Caco-2 (cell line): ENCODE measurements around the gene SNX15. TPM values are rescaled to one million over a fixed set of nuclear protein-coding genes. Genes with fewer than 3 reads are reported as not detected.
A peak's percentile ranks its signal among the peaks of the same experiment; 100 is the strongest.

Experiments used
- BruUV-seq: library from RNA; stranded (reverse); fragments of 400-500 nt; replicated peaks from 2 replicates; lab custom pipeline; 2021; lab: Mats Ljungman, UMichigan
- CTCF ChIA-PET: fragments of 300-600 bp; sonication (Branson Sonifier 250); formaldehyde crosslinking; loops from one replicate; lab custom pipeline; 2022; ENCODE audit warnings: antibody characterized with exemption; lab: Charles Lee
- POLR2A ChIA-PET: fragments of 300-600 bp; sonication (Branson Sonifier 250); formaldehyde crosslinking; loops from one replicate; lab custom pipeline; 2022; ENCODE audit warnings: antibody characterized with exemption; lab: Charles Lee
- DNase-seq, 2 experiments: peaks; one replicate each; pipeline versions ENCODE4 v3.0.0 to v3.0.0-alpha.2; 2020 to 2022
- H3K27me3 ChIP-seq: replicated peaks from 2 replicates; pipeline ENCODE4 v1.6.0; 2011; ENCODE audit warnings: low read length; ENCODE audit not compliant: control insufficient read depth, insufficient read depth
- H3K36me3 ChIP-seq: 2 replicates; pipeline ENCODE4 v1.5.1; 2011; ENCODE audit warnings: low read length; ENCODE audit not compliant: control insufficient read depth, insufficient read depth
- H3K4me1 ChIP-seq: fragments of 250-450 bp; sonication (Bioruptor Pico); 2 replicates; pipeline ENCODE4 v1.5.1; 2020; ENCODE audit warnings: mild to moderate bottlenecking
- H3K4me3 ChIP-seq: 2 replicates; pipeline ENCODE4 v1.5.1; 2011; ENCODE audit warnings: low read depth, mild to moderate bottlenecking, control low read depth, low read length
- H3K9me3 ChIP-seq: fragments of 250-450 bp; sonication (Bioruptor Pico); 2 replicates; pipeline ENCODE4 v1.5.1; 2020; ENCODE audit warnings: mild to moderate bottlenecking, moderate library complexity
- H3K27ac Mint-ChIP-seq: one replicate; pipeline ENCODE4 v1.8.0; 2022; ENCODE audit warnings: mixed read lengths; ENCODE audit not compliant: unreplicated experiment
- H3K27me3 Mint-ChIP-seq: one replicate; pipeline ENCODE4 v1.8.0; 2022; ENCODE audit warnings: mixed read lengths; ENCODE audit not compliant: insufficient read depth, unreplicated experiment
- H3K36me3 Mint-ChIP-seq: one replicate; pipeline ENCODE4 v1.8.0; 2022; ENCODE audit warnings: mild to moderate bottlenecking, mixed read lengths; ENCODE audit not compliant: insufficient read depth, unreplicated experiment
- H3K4me1 Mint-ChIP-seq: one replicate; pipeline ENCODE4 v1.8.0; 2022; ENCODE audit warnings: low read depth, mixed read lengths; ENCODE audit not compliant: unreplicated experiment
- H3K4me3 Mint-ChIP-seq: one replicate; pipeline ENCODE4 v1.8.0; 2022; ENCODE audit warnings: mild to moderate bottlenecking, moderate library complexity, mixed read lengths; ENCODE audit not compliant: unreplicated experiment
- H3K9me3 Mint-ChIP-seq: one replicate; pipeline ENCODE4 v1.8.0; 2022; ENCODE audit warnings: mixed read lengths; ENCODE audit not compliant: unreplicated experiment
- intact Hi-C: fragments of 100-400 bp; cut with micrococcal nuclease; formaldehyde crosslinking; loops from one replicate; pipeline ENCODE4 v1.10.0; 2022; ENCODE audit not compliant: unreplicated experiment
- total RNA-seq: library from RNA; stranded (reverse); gene quantifications from 2 replicates; pipeline ENCODE4 v1.2.3, GENCODE V29; 2022
- TF ChIP-seq, protein P1 (sequence below), 2 experiments: fragments of 200-600 bp in 1 of 2; IDR thresholded peaks; 1 replicate in 1 of 2; 2 replicates in 1 of 2; pipeline versions ENCODE4 v1.5.1 to v1.8.0; 2011 to 2022; ENCODE audit warnings: antibody characterized with exemption in 1 of 2, control low read depth in 1 of 2, inconsistent platforms in 1 of 2, low read depth in 1 of 2, low read length in 1 of 2, mild to moderate bottlenecking in 1 of 2, moderate library complexity in 1 of 2; ENCODE audit not compliant: insufficient read depth in 1 of 2, severe bottlenecking in 1 of 2, unreplicated experiment in 1 of 2

SNX15 gene
- total RNA-seq, 1 experiment from 2014 or later: 35.8 TPM

DNA sequence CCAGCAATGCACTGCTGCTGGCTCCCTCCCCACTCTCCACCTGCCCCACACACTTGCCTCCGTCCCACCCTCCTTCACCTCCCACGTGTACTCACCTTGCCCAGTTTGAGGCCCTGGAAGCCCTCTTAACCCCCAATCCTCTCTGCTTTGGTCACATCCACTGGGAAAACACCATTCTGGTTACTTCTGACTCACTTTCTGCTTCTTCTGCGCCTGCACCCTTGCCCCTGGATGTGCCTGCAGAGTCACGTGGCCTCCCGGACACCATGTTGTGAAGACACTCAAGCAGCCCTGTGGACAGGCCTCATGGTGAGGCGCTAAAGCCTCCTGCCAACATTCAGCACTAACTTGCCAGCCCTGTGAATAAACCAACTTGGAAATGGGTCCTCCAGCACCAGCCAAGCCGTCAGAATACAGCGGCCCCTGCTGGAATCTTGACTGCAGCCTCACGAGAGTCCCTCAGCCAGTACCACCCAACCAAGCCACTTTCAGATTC lies 33.7 kb downstream of the SNX15 start:
- Histone ChIP-seq H3K9me3 (no peaks in the 10 kb centered on the region), H3K27me3 (no peaks in the 10 kb centered on the region), H3K4me3 (no peak overlapping the region), H3K36me3 (no peaks in the 10 kb centered on the region), H3K4me1 (no peaks in the 10 kb centered on the region)
- peak in 1 of 2 experiments; percentile 38 for DNase-seq
- H3K27me3 Mint-ChIP-seq: no peaks in the 10 kb centered on the region
- H3K9me3 Mint-ChIP-seq: no peaks in the 10 kb centered on the region
- no peaks in the 10 kb centered on the region for H3K4me1 Mint-ChIP-seq
- no TSS peak for BruUV-seq
- no peak overlapping the region for H3K27ac Mint-ChIP-seq
- CTCF ChIA-PET: no interaction called here
- no peaks in the 10 kb centered on the region for H3K36me3 Mint-ChIP-seq
- no peak overlapping the region for H3K4me3 Mint-ChIP-seq
- POLR2A ChIA-PET: no interaction called here
- intact Hi-C loops: loop anchor here (1.0 kb wide), 1 partner anchor 48 kb away; no protein-coding TSS in a partner anchor
- TF ChIP-seq, protein P1, sequence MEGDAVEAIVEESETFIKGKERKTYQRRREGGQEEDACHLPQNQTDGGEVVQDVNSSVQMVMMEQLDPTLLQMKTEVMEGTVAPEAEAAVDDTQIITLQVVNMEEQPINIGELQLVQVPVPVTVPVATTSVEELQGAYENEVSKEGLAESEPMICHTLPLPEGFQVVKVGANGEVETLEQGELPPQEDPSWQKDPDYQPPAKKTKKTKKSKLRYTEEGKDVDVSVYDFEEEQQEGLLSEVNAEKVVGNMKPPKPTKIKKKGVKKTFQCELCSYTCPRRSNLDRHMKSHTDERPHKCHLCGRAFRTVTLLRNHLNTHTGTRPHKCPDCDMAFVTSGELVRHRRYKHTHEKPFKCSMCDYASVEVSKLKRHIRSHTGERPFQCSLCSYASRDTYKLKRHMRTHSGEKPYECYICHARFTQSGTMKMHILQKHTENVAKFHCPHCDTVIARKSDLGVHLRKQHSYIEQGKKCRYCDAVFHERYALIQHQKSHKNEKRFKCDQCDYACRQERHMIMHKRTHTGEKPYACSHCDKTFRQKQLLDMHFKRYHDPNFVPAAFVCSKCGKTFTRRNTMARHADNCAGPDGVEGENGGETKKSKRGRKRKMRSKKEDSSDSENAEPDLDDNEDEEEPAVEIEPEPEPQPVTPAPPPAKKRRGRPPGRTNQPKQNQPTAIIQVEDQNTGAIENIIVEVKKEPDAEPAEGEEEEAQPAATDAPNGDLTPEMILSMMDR (IDR thresholded peaks at IDR 0.05; ENCODE audit: insufficient read depth in 1 of 2, low read depth in 1 of 2, low read length in 1 of 2, severe bottlenecking in 1 of 2, unreplicated experiment in 1 of 2): peak; percentile 11

- no peaks in the 10 kb centered on the region for H3K36me3 Mint-ChIP-seq
- intact Hi-C loops: no loop called here
- Histone ChIP-seq H3K4me1 (no peaks in the 10 kb centered on the region), H3K36me3 (no peaks in the 10 kb centered on the region), H3K4me3 (no peak overlapping the region), H3K27me3 (no peaks in the 10 kb centered on the region), H3K9me3 (no peaks in the 10 kb centered on the region)
- ChIA-PET CTCF (interaction anchor here (0.6 to 1.6 kb wide), 2 partner anchors 219 to 800 kb away, joined by 3 to 6 read pairs; partner anchors contain the start of gene CDC42BPG), POLR2A (no interaction called here)
- H3K27me3 Mint-ChIP-seq: no peaks in the 10 kb centered on the region
- H3K9me3 Mint-ChIP-seq: no peaks in the 10 kb centered on the region
- TF ChIP-seq, protein P1 (IDR thresholded peaks at IDR 0.05; ENCODE audit: insufficient read depth in 1 of 2, low read depth in 1 of 2, low read length in 1 of 2, severe bottlenecking in 1 of 2, unreplicated experiment in 1 of 2): no peak
- no peaks in the 10 kb centered on the region for H3K4me1 Mint-ChIP-seq
- no TSS peak for BruUV-seq
- DNase-seq: no peak
- H3K4me3 Mint-ChIP-seq: no peak overlapping the region
- H3K27ac Mint-ChIP-seq: no peak overlapping the region
These were observed 36.3 kb downstream of the SNX15 start for GRCh38 chr11:65063532-65063931.

DNA sequence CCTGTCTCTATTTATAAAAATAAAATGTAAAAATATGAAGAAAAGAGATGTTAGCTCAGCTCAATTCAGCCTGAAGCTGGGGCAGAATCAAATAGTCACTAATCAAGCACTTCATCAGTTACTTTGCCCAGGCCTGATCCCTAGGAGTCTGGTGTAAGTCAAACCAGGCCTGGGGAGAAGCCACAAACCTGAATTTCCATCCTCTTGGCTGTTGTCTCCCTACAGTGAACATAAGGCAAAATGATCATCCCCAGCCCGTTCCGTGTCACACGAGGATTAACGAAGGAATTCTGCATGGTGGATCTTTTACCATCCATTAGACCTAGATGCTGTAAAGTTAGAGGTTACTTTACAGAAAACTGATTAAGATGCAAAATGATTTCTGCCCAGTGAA lies 37.6 kb downstream of the SNX15 start:
- no peak for DNase-seq
- Mint-ChIP-seq H3K27ac (no peak overlapping the region), H3K27me3 (no peaks in the 10 kb centered on the region), H3K9me3 (no peaks in the 10 kb centered on the region), H3K4me3 (no peak overlapping the region), H3K4me1 (no peaks in the 10 kb centered on the region), H3K36me3 (no peaks in the 10 kb centered on the region)
- Histone ChIP-seq H3K4me3 (no peak overlapping the region), H3K27me3 (no peaks in the 10 kb centered on the region), H3K4me1 (no peaks in the 10 kb centered on the region), H3K36me3 (no peaks in the 10 kb centered on the region), H3K9me3 (no peaks in the 10 kb centered on the region)
- TF ChIP-seq, protein P1 (IDR thresholded peaks at IDR 0.05; ENCODE audit: insufficient read depth in 1 of 2, low read depth in 1 of 2, low read length in 1 of 2, severe bottlenecking in 1 of 2, unreplicated experiment in 1 of 2): no peak
- intact Hi-C loops: no loop called here
- BruUV-seq: no TSS peak
- CTCF ChIA-PET: interaction anchor here (0.7 to 1.6 kb wide), 2 partner anchors 24 to 221 kb away, joined by 5 to 6 read pairs; partner anchors contain the start of gene CDC42BPG
- POLR2A ChIA-PET: no interaction called here
